Omental fat pad (tissue), 4 donors: ENCODE results near the gene CNTNAP2. TPM values are rescaled to one million over a fixed set of nuclear protein-coding genes. Genes with fewer than 3 reads are reported as not detected.
"Not testable (repeated sequence)": the region's sequence is repeated elsewhere in the genome, so short reads cannot be mapped to it uniquely, and the experiment has no call there.

ENCODE experiments used
- ATAC-seq: fragments of 150-250 bp; one replicate; pipeline ENCODE4 v1.9.1; 2016; ENCODE audit warnings: mild to moderate bottlenecking, moderate library complexity; ENCODE audit not compliant: low FRiP score
- DNase-seq: peaks from one replicate; pipeline ENCODE4 v3.0.0-alpha.2; 2019; ENCODE audit warnings: low spot score
- total RNA-seq, 4 donors: library from RNA; depleted of rRNA; stranded (reverse); fragments of >200 nt; gene quantifications; one replicate each; pipeline ENCODE4 v1.1.0, GENCODE V29; 2016
- TF ChIP-seq, protein P1 (sequence below), 3 donors: fragments of 450-650 bp; IDR thresholded peaks; one replicate each; pipeline ENCODE4 v1.5.1; 2016 to 2017; ENCODE audit warnings: antibody characterized with exemption in 3 of 3, mild to moderate bottlenecking in 3 of 3, moderate library complexity in 2 of 3

CNTNAP2 gene
- total RNA-seq, 4 donors from 2014 or later: 0.38 to 1.5 (median 1.1) TPM; not detected in 1

DNA sequence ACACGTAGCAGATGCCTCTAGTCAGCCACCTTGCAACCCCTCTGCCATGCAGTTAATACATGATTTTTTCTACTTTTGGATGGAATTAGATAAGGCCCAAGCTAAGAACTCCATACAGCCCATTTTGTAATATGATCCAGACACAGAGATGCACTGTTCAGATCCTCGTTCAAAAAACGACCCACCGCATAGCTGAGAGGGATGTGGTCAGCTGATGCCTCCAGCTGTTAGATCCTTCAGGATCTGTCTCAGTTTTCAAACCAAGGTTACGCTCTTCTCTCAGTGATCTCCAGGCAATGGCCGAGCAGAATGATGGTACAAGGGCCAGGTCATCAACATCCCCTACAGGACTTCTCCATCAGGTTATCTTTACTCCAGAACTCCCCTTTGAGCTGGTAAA is 1592.3 kb downstream of the CNTNAP2 start:
- DNase-seq: no peak
- TF ChIP-seq, protein P1, sequence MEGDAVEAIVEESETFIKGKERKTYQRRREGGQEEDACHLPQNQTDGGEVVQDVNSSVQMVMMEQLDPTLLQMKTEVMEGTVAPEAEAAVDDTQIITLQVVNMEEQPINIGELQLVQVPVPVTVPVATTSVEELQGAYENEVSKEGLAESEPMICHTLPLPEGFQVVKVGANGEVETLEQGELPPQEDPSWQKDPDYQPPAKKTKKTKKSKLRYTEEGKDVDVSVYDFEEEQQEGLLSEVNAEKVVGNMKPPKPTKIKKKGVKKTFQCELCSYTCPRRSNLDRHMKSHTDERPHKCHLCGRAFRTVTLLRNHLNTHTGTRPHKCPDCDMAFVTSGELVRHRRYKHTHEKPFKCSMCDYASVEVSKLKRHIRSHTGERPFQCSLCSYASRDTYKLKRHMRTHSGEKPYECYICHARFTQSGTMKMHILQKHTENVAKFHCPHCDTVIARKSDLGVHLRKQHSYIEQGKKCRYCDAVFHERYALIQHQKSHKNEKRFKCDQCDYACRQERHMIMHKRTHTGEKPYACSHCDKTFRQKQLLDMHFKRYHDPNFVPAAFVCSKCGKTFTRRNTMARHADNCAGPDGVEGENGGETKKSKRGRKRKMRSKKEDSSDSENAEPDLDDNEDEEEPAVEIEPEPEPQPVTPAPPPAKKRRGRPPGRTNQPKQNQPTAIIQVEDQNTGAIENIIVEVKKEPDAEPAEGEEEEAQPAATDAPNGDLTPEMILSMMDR (IDR thresholded peaks at IDR 0.05): no peak
- no peak for ATAC-seq

DNA sequence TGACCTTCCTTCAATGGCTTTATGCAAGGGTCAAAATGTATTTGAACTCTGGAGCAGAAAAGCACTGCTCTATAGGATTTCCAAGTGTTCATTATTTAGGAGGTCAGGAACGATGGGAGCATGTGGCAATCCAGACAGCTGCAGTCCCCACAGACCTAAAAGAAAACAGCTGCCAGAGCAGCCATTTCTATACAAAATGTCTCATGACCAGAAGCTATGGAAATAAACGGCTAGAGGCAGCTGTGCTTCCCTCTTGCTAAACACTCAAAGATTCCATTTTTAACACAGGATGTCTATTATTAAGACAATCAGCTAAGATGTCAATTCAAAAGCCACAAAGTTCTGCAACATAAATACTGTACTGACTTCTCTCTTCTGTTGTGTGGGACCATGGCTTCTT is 1594.8 kb downstream of the CNTNAP2 start:
- ATAC-seq (no peak), DNase-seq (no peak)
- TF ChIP-seq, protein P1 (IDR thresholded peaks at IDR 0.05): no peak

DNA sequence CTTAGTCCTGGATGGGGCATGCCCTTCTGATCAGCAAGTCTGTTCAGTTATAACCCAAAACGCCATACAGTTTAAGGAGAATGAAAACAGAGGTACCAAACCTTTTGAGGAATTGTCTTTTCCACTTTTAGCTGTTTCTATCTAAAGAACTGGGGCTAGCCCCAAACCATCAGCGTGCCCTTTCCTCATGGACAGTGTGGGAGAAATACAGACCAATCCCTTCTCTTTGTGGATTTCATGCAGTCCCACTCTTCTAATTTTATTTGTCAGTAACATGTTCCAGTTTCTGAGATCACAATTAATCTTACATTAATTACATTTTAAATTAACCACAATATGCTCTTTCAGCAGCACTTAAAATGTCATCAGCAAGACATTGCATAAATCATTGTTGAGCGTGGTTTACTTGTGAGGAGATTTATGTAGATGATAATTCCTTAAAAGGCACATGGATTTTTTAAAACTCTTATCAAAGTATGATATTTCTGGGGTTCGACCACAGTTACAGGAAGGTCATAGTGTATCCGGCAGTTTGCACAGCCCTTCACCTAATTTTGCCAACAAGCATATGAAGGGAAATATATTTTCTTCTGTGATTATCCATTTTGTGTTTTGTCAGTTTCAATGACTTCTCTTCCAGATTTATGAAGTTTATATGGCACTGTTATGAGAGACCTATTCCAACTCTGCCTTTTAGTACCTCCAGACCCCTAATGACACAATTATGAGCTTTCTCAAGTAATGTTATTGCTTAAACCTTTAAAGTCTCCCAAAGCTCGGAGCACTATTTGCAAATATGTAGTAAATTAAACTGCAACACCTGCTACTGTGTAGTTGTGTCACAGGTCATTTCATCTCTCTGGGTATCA is 1605.6 kb downstream of the CNTNAP2 start:
- TF ChIP-seq, protein P1 (IDR thresholded peaks at IDR 0.05): no peak
- DNase-seq: no peak

DNA sequence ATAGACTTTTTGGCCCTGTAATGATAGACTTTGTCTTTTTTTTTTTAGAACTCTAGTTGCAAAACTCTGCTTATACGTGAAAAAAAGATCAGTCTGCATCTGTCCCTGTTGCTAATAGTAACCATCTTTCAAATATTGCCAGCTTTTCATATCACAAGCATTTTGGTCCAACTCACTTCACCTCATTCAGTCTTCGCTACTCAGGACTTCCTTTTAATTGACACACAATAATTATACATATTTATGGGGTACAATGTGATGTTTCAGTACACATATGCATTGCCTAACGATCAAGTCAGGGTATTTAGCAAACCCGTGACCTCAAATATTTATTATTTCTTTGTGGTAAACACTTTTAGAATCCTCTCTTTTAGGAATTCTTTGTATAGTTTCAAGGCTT is 1606.9 kb downstream of the CNTNAP2 start:
- TF ChIP-seq, protein P1 (IDR thresholded peaks at IDR 0.05): no peak
- ATAC-seq: no peak
- DNase-seq: no peak

More for the DNA sequence above, 1605.6 kb downstream of the CNTNAP2 start:
- no peak for ATAC-seq

DNA sequence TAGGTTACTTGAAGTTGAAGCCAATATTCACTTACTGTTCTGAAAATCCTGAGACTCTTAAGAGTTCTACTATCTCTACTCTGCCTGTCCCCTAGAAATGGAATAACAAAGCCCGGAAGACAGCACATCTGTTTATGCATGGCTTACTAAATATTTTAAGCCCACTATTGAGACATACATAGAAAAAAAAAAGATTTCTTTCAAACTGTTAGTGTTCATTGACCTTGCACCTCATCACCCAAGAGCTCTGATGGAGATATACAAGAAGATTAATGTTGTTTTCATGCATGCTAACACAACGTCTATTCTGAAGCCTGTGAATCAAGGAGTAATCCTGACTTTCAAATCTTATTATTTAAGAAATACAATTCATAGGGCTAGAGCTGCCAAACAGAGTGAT is 1614.7 kb downstream of the CNTNAP2 start:
- ATAC-seq: no peak
- TF ChIP-seq, protein P1 (IDR thresholded peaks at IDR 0.05): no peak
- DNase-seq: no peak

DNA sequence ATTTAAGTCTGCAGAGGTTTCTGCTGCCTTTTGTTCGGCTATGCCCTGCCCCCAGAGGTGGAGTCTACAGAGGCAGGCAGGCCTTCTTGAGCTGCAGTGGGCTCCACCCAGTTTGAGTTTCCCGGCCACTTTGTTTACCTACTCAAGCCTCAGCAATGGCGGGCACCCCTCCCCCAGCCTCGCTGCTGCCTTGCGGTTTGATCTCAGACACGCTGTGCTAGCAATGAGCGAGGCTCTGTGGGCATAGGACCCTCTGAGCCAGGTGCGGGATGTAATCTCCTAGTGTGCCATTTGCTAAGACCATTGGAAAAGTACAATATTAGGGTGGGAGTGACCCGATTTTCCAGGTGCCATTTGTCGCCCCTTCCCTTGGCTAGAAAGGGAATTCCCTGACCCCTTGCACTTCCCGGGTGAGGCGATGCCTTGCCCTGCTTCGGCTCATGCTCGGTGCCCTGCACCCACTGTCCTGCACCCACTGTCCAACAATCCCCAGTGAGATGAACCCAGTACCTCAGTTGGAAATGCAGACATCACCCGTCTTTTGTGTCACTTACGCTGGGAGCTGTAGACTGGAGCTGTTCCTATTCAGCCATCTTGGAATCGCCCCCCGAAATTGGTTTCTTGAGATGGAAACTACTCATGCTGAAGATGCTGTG is 1621.1 kb downstream of the CNTNAP2 start:
- DNase-seq, ATAC-seq: not testable (repeated sequence)

DNA sequence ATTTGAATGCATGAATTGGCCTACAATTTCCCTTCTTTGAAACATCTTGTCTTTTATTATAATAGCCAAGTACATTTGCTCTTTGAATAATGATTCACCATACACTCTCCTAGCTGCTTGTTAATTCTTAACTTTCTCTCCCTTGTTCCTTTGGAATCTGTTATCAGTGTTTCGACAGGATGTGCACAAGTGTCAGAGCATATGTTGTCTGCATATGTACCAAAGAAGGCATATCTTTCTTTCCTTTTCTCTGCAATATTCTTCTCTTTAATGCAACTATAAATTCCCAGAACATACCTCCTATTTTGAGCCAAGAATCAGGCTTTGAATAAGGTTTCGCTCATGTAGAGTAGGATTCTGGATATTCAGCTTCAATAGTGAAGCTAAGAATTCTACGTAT is 1625.7 kb downstream of the CNTNAP2 start:
- DNase-seq: no peak
- TF ChIP-seq, protein P1 (IDR thresholded peaks at IDR 0.05): no peak
- ATAC-seq: no peak
